T47D (cell line): ENCODE results near the gene ODAD3.
A peak's percentile ranks its signal among the peaks of the same experiment; 100 is the strongest.

Experiments
- DNase-seq, 2 experiments: peaks; one replicate each; pipeline versions ENCODE4 v3.0.0 to v3.0.0-alpha.2; 2011 to 2012; ENCODE audit warnings: low read depth in 1 of 2, low spot score in 1 of 2
- JUND ChIP-seq: IDR thresholded peaks from 2 replicates; pipeline ENCODE4 v1.6.1; 2012; ENCODE audit warnings: low read depth
- in situ Hi-C: cut with HindIII; loops from 2 replicates; pipeline ENCODE4 v1.10.0; 2016; ENCODE audit warnings: low sequenced_read_pairs, low pct_unique_long_range_greater_than_20kb

The ODAD3 gene

GRCh38 chr19:11378319-11379189 is 56.4 kb downstream of the ODAD3 start:
- TF ChIP-seq JUND = no peak
- DNase-seq = peak in 1 of 2 experiments; percentile 48
- in situ Hi-C loops = no loop called here

- in situ Hi-C loops = no loop called here
- no peak for DNase-seq
- TF ChIP-seq JUND = no peak
Measured at GRCh38 chr19:11377756-11378155, 57.2 kb downstream of the ODAD3 start.

- in situ Hi-C loops = no loop called here
- TF ChIP-seq JUND = no peak
- DNase-seq = peak in 1 of 2 experiments; percentile 35
Measured at GRCh38 chr19:11377237-11377636, 57.7 kb downstream of the ODAD3 start.

GRCh38 chr19:11375143-11375948 is 59.6 kb downstream of the ODAD3 start:
- TF ChIP-seq JUND = no peak
- in situ Hi-C loops = no loop called here
- DNase-seq = no peak

- no peak for TF ChIP-seq JUND
- in situ Hi-C loops = no loop called here
- DNase-seq = peak; percentile 98 to 99
Measured at GRCh38 chr19:11374433-11375142, 60.3 kb downstream of the ODAD3 start, which contains the start of gene SWSAP1. TSS of gene SWSAP1 (plus strand) at chr19:11374666. CDS start at chr19:11374681, 15 bp downstream.

- in situ Hi-C loops = no loop called here
- TF ChIP-seq JUND = no peak
- no peak for DNase-seq
Measured at GRCh38 chr19:11373885-11374432, 61.0 kb downstream of the ODAD3 start.

GRCh38 chr19:11373166-11373884 is 61.6 kb downstream of the ODAD3 start:
- in situ Hi-C loops = no loop called here
- no peak for TF ChIP-seq JUND
- peak in 1 of 2 experiments; percentile 37 for DNase-seq

- no peak for DNase-seq
- no peak for TF ChIP-seq JUND
- in situ Hi-C loops = no loop called here
Measured at GRCh38 chr19:11370744-11371143, 64.2 kb downstream of the ODAD3 start.
